GM12878 (cell line): ENCODE data around the gene GBP6. TPM values are rescaled to one million over a fixed set of nuclear protein-coding genes. Genes with fewer than 3 reads are reported as not detected.

Experiments used
- ATAC-seq: fragments of 200-7000 bp; cut with Tn5 transposase; 3 replicates; pipeline ENCODE4 v1.9.1; 2020; ENCODE audit warnings: mild to moderate bottlenecking, moderate library complexity
- BruUV-seq: library from RNA; stranded (reverse); fragments of 400-500 nt; replicated peaks from 2 replicates; lab custom pipeline; 2021; lab: Mats Ljungman, UMichigan
- CTCF ChIA-PET: fragments of 300-600 bp; sonication (Branson Sonifier 250); formaldehyde crosslinking; extraction: SDS; loops from one replicate; lab custom pipeline; 2021; ENCODE audit warnings: inconsistent platforms; lab: Yijun Ruan, JAX
- POLR2A ChIA-PET: fragments of 350-600 bp; formaldehyde crosslinking; extraction: SDS; loops from one replicate; lab custom pipeline; 2021; ENCODE audit warnings: inconsistent platforms; lab: Charles Lee
- RAD21 ChIA-PET: fragments of 300-600 bp; sonication (Branson Sonifier 250); formaldehyde crosslinking; loops from one replicate; lab custom pipeline; 2023; ENCODE audit warnings: antibody characterized with exemption; ENCODE audit not compliant: unreplicated experiment; lab: Charles Lee
- SMC1A ChIA-PET: fragments of 300-600 bp; sonication (Branson Sonifier 250); formaldehyde crosslinking; loops from one replicate; lab custom pipeline; 2023; ENCODE audit not compliant: unreplicated experiment, uncharacterized antibody; lab: Charles Lee
- DNase-seq: peaks from one replicate; pipeline ENCODE4 v3.0.0-alpha.2; 2011; ENCODE audit warnings: low read depth, low spot score
- FAIRE-seq: peaks from 3 replicates; lab custom pipeline; 2011; peaks lifted over from hg19 to GRCh38; lab: Jason Lieb, UNC
- H2AFZ ChIP-seq: 2 replicates; pipeline ENCODE4 v1.6.0; 2011; ENCODE audit warnings: low read depth, low read length, control low read depth; ENCODE audit not compliant: control insufficient read depth
- H3K27ac ChIP-seq: 2 replicates; pipeline ENCODE4 v1.5.1; 2011; ENCODE audit warnings: control low read depth; ENCODE audit not compliant: control insufficient read depth, insufficient read depth
- H3K27me3 ChIP-seq, 2 experiments: replicated peaks in 1 of 2; 2 replicates each; pipeline versions ENCODE4 v1.6.0 to v1.6.1; 2011; ENCODE audit warnings: low read length in 1 of 2; ENCODE audit not compliant: control insufficient read depth in 2 of 2, insufficient read depth in 2 of 2
- H3K36me3 ChIP-seq, 2 experiments: 2 replicates each; pipeline ENCODE4 v1.5.1; 2011; ENCODE audit warnings: low read length in 1 of 2; ENCODE audit not compliant: control insufficient read depth in 2 of 2, insufficient read depth in 2 of 2
- H3K4me1 ChIP-seq: 2 replicates; pipeline ENCODE4 v1.6.1; 2011; ENCODE audit warnings: mild to moderate bottlenecking, low read length, moderate library complexity, mixed read lengths; ENCODE audit not compliant: control insufficient read depth, insufficient read depth
- H3K4me2 ChIP-seq: 2 replicates; pipeline ENCODE4 v1.6.0; 2011; ENCODE audit warnings: control low read depth; ENCODE audit not compliant: control insufficient read depth, insufficient read depth
- H3K4me3 ChIP-seq: fragments of 200-600 bp; sonication (generic); 2 replicates; pipeline ENCODE4 v1.5.1; 2016
- H3K79me2 ChIP-seq: 2 replicates; pipeline ENCODE4 v1.6.0; 2011; ENCODE audit warnings: low read length; ENCODE audit not compliant: control insufficient read depth, insufficient read depth
- H3K9ac ChIP-seq: 2 replicates; pipeline ENCODE4 v1.8.0; 2011; ENCODE audit warnings: low read length, control low read depth, mixed read lengths; ENCODE audit not compliant: control insufficient read depth, insufficient read depth
- H3K9me3 ChIP-seq: replicated peaks from 3 replicates; pipeline ENCODE4 v1.5.1; 2011; ENCODE audit warnings: mild to moderate bottlenecking, low read length; ENCODE audit not compliant: control insufficient read depth, insufficient read depth
- H4K20me1 ChIP-seq: 2 replicates; pipeline ENCODE4 v1.6.0; 2011; ENCODE audit not compliant: control insufficient read depth, insufficient read depth
- CREM ChIP-seq: IDR thresholded peaks from 2 replicates; pipeline ENCODE4 v1.6.1; 2014; ENCODE audit warnings: antibody characterized with exemption, low read depth
- FOXK2 ChIP-seq: fragments of 450-650 bp; IDR thresholded peaks from 2 replicates; pipeline ENCODE4 v1.6.1; 2017; ENCODE audit warnings: mild to moderate bottlenecking, moderate library complexity
- JUND ChIP-seq: IDR thresholded peaks from 2 replicates; pipeline ENCODE4 v1.6.1; 2012; ENCODE audit warnings: low read depth, mild to moderate bottlenecking, low read length, improper control_type of control experiment, moderate library complexity
- RB1 ChIP-seq: fragments of 450-650 bp; formaldehyde crosslinking; IDR thresholded peaks from 2 replicates; pipeline ENCODE4 v1.6.1; 2017; ENCODE audit warnings: mild to moderate bottlenecking, borderline replicate concordance
- SIN3A ChIP-seq: IDR thresholded peaks from 2 replicates; pipeline ENCODE4 v1.6.1; 2012; ENCODE audit warnings: low read depth, low read length, improper control_type of control experiment
- ZNF622 ChIP-seq: fragments of 450-650 bp; IDR thresholded peaks from 2 replicates; pipeline ENCODE4 v1.6.1; 2017; ENCODE audit warnings: mild to moderate bottlenecking, inconsistent platforms
- WGBS: methylation state at CpG from one replicate; pipeline ENCODE4 v1.1.6; 2016; ENCODE audit warnings: low lambda C conversion rate; ENCODE audit not compliant: insufficient replicate concordance, insufficient coverage; ENCODE audit errors: missing lambda C conversion rate; 5-methylcytosine and 5-hydroxymethylcytosine counted together
- in situ Hi-C: fragments of 300-500 bp; cut with MboI; formaldehyde crosslinking; loops from 9 replicates; pipeline ENCODE4 v1.14.3; 2018; ENCODE audit warnings: mixed read lengths
- intact Hi-C: fragments of 100-400 bp; cut with micrococcal nuclease; formaldehyde crosslinking; loops from one replicate; pipeline ENCODE4 v1.14.2; 2022; ENCODE audit not compliant: unreplicated experiment
- polyA plus RNA-seq, 11 experiments: library from polyadenylated mRNA; depleted of rRNA in 4 of 11; unstranded in 6 of 11; stranded (reverse) in 5 of 11; fragments of >200 nt; fragmentation: Nextera tagmentation in 4 of 11; fragmentation: Illumina TruSeq in 1 of 11; extraction: Ambion mirVana in 4 of 11; extraction: Trizol in 1 of 11; gene quantifications; 1 replicate in 1 of 11; 2 replicates in 10 of 11; pipeline versions ENCODE4 v1.2.1 to v1.2.3, GENCODE V29; 2011 to 2016; ENCODE audit warnings: inconsistent platforms in 2 of 11, missing spikeins in 2 of 11, low read depth in 1 of 11
- total RNA-seq, 4 experiments: library from RNA; depleted of rRNA in 3 of 4; stranded (reverse); fragments of >200 nt in 3 of 4; fragmentation: Illumina TruSeq in 1 of 4; extraction: Trizol in 1 of 4; gene quantifications; 2 replicates each; pipeline versions ENCODE4 v1.2.1 to v1.2.3, GENCODE V29; 2013 to 2021
- TF ChIP-seq, protein P1 (sequence below), 3 experiments: IDR thresholded peaks in 2 of 3; conservative IDR thresholded peaks in 1 of 3; 2 replicates each; pipeline ENCODE4 v1.5.1; 2011; ENCODE audit warnings: low read depth in 3 of 3, low read length in 3 of 3, mild to moderate bottlenecking in 3 of 3, control low read depth in 2 of 3, moderate library complexity in 2 of 3, inconsistent platforms in 1 of 3, mixed read lengths in 1 of 3; ENCODE audit not compliant: control insufficient read depth in 2 of 3, insufficient read depth in 1 of 3; ENCODE audit errors: extremely low read depth in 1 of 3
- TF ChIP-seq, protein P2 (sequence below): fragments of 450-650 bp; IDR thresholded peaks from 2 replicates; pipeline ENCODE4 v1.6.1; 2017; ENCODE audit warnings: mild to moderate bottlenecking, moderate library complexity
- TF ChIP-seq, protein P3 (sequence below): fragments of 450-650 bp; IDR thresholded peaks from 2 replicates; pipeline ENCODE4 v1.6.1; 2018; ENCODE audit warnings: mild to moderate bottlenecking, low read depth, moderate library complexity; ENCODE audit not compliant: partially characterized antibody
- TF ChIP-seq, protein P4 (sequence below): fragments of 450-650 bp; IDR thresholded peaks from 2 replicates; pipeline ENCODE4 v1.6.1; 2017; ENCODE audit warnings: antibody characterized with exemption, mild to moderate bottlenecking, moderate library complexity

Gene GBP6
- total and polyA plus RNA-seq, 10 of the 15 experiments (the other 5 are each of a cell fraction or from before 2014, with no cell fraction given) = 0.03 to 2.7 (median 0.05) TPM; not detected in 6

DNA sequence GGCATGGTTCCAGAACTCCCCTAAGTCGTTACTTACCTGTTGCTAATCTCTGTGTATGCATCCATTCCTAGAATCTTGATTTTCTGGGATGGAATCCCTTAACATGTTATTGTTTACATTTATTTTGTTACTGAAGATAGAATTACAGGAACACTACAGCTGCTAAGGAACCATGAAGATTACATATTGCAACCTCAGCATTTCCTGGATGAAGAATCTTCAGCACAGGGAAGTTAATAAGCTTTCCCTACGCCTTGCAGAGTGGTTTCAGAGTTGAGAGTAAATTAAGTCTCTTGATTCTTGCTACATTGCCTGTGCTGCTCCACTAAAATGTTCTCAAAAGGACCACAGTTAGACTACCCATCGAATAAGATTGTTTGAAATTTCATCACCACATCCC lies 31.4 kb upstream of the GBP6 start:
- Histone ChIP-seq H3K79me2 (no peaks in the 10 kb centered on the region), H3K4me2 (no peak overlapping the region), H3K4me3 (no peak overlapping the region), H3K9me3 (no peaks in the 10 kb centered on the region; the same call in 2 of the 3 replicates), H3K36me3 (no peaks in the 10 kb centered on the region), H3K27ac (no peak overlapping the region), H4K20me1 (no peaks in the 10 kb centered on the region), H2AFZ (no peak overlapping the region), H3K9ac (no peak overlapping the region), H3K27me3 (no peaks in the 10 kb centered on the region; a peak in 1 of 4 replicates), H3K4me1 (no peaks in the 10 kb centered on the region)
- ChIA-PET CTCF (no interaction called here), RAD21 (no interaction called here), SMC1A (interaction anchor here (1.5 kb wide), 1 partner anchor 9 kb away, joined by 4 read pairs; no protein-coding TSS in a partner anchor), POLR2A (no interaction called here)
- 0% methylated on average over 3 of the region's 3 CpGs for WGBS
- TF ChIP-seq JUND (no peak), FOXK2 (no peak), RB1 (no peak), SIN3A (no peak), CREM (no peak), ZNF622 (no peak)
- TF ChIP-seq, protein P1, sequence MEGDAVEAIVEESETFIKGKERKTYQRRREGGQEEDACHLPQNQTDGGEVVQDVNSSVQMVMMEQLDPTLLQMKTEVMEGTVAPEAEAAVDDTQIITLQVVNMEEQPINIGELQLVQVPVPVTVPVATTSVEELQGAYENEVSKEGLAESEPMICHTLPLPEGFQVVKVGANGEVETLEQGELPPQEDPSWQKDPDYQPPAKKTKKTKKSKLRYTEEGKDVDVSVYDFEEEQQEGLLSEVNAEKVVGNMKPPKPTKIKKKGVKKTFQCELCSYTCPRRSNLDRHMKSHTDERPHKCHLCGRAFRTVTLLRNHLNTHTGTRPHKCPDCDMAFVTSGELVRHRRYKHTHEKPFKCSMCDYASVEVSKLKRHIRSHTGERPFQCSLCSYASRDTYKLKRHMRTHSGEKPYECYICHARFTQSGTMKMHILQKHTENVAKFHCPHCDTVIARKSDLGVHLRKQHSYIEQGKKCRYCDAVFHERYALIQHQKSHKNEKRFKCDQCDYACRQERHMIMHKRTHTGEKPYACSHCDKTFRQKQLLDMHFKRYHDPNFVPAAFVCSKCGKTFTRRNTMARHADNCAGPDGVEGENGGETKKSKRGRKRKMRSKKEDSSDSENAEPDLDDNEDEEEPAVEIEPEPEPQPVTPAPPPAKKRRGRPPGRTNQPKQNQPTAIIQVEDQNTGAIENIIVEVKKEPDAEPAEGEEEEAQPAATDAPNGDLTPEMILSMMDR (IDR thresholded peaks at IDR 0.05 in 2 of 3, conservative IDR thresholded peaks at IDR 0.05 in 1 of 3; ENCODE audit: control insufficient read depth in 2 of 3, extremely low read depth in 1 of 3, insufficient read depth in 1 of 3, low read depth in 3 of 3, low read length in 3 of 3) = no peak
- TF ChIP-seq, protein P2, sequence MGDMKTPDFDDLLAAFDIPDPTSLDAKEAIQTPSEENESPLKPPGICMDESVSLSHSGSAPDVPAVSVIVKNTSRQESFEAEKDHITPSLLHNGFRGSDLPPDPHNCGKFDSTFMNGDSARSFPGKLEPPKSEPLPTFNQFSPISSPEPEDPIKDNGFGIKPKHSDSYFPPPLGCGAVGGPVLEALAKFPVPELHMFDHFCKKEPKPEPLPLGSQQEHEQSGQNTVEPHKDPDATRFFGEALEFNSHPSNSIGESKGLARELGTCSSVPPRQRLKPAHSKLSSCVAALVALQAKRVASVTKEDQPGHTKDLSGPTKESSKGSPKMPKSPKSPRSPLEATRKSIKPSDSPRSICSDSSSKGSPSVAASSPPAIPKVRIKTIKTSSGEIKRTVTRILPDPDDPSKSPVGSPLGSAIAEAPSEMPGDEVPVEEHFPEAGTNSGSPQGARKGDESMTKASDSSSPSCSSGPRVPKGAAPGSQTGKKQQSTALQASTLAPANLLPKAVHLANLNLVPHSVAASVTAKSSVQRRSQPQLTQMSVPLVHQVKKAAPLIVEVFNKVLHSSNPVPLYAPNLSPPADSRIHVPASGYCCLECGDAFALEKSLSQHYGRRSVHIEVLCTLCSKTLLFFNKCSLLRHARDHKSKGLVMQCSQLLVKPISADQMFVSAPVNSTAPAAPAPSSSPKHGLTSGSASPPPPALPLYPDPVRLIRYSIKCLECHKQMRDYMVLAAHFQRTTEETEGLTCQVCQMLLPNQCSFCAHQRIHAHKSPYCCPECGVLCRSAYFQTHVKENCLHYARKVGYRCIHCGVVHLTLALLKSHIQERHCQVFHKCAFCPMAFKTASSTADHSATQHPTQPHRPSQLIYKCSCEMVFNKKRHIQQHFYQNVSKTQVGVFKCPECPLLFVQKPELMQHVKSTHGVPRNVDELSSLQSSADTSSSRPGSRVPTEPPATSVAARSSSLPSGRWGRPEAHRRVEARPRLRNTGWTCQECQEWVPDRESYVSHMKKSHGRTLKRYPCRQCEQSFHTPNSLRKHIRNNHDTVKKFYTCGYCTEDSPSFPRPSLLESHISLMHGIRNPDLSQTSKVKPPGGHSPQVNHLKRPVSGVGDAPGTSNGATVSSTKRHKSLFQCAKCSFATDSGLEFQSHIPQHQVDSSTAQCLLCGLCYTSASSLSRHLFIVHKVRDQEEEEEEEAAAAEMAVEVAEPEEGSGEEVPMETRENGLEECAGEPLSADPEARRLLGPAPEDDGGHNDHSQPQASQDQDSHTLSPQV = no peak
- TF ChIP-seq, protein P3, sequence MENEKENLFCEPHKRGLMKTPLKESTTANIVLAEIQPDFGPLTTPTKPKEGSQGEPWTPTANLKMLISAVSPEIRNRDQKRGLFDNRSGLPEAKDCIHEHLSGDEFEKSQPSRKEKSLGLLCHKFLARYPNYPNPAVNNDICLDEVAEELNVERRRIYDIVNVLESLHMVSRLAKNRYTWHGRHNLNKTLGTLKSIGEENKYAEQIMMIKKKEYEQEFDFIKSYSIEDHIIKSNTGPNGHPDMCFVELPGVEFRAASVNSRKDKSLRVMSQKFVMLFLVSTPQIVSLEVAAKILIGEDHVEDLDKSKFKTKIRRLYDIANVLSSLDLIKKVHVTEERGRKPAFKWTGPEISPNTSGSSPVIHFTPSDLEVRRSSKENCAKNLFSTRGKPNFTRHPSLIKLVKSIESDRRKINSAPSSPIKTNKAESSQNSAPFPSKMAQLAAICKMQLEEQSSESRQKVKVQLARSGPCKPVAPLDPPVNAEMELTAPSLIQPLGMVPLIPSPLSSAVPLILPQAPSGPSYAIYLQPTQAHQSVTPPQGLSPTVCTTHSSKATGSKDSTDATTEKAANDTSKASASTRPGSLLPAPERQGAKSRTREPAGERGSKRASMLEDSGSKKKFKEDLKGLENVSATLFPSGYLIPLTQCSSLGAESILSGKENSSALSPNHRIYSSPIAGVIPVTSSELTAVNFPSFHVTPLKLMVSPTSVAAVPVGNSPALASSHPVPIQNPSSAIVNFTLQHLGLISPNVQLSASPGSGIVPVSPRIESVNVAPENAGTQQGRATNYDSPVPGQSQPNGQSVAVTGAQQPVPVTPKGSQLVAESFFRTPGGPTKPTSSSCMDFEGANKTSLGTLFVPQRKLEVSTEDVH = no peak
- TF ChIP-seq, protein P4, sequence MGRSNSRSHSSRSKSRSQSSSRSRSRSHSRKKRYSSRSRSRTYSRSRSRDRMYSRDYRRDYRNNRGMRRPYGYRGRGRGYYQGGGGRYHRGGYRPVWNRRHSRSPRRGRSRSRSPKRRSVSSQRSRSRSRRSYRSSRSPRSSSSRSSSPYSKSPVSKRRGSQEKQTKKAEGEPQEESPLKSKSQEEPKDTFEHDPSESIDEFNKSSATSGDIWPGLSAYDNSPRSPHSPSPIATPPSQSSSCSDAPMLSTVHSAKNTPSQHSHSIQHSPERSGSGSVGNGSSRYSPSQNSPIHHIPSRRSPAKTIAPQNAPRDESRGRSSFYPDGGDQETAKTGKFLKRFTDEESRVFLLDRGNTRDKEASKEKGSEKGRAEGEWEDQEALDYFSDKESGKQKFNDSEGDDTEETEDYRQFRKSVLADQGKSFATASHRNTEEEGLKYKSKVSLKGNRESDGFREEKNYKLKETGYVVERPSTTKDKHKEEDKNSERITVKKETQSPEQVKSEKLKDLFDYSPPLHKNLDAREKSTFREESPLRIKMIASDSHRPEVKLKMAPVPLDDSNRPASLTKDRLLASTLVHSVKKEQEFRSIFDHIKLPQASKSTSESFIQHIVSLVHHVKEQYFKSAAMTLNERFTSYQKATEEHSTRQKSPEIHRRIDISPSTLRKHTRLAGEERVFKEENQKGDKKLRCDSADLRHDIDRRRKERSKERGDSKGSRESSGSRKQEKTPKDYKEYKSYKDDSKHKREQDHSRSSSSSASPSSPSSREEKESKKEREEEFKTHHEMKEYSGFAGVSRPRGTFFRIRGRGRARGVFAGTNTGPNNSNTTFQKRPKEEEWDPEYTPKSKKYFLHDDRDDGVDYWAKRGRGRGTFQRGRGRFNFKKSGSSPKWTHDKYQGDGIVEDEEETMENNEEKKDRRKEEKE = no peak
- in situ Hi-C loops = no loop called here
- no peak for DNase-seq
- intact Hi-C loops = no loop called here
- no peak for ATAC-seq
- no peak for FAIRE-seq
- no TSS peak for BruUV-seq
